Endothelial cell of umbilical vein (primary cell): ENCODE data around the gene MT2A. TPM values are rescaled to one million over a fixed set of nuclear protein-coding genes. Genes with fewer than 3 reads are reported as not detected.

Experiments
- BruUV-seq: library from RNA; stranded (reverse); fragments of 400-500 nt; replicated peaks from 2 replicates; lab custom pipeline; 2021; lab: Mats Ljungman, UMichigan
- CTCF ChIA-PET: fragments of 300-600, 350-600 bp; sonication (Branson Sonifier 250); formaldehyde crosslinking; loops from one replicate; lab custom pipeline; 2021; ENCODE audit warnings: antibody characterized with exemption, inconsistent platforms; lab: Charles Lee
- POLR2A ChIA-PET: fragments of 300-600, 350-600 bp; sonication (Branson Sonifier 250); formaldehyde crosslinking; loops from one replicate; lab custom pipeline; 2021; ENCODE audit warnings: antibody characterized with exemption, inconsistent platforms; lab: Charles Lee
- DNase-seq: peaks from one replicate; pipeline ENCODE4 v3.0.0-alpha.2; 2011; ENCODE audit warnings: low read depth, low spot score
- FAIRE-seq: peaks from 2 replicates; lab custom pipeline; 2011; peaks lifted over from hg19 to GRCh38; lab: Jason Lieb, UNC
- H2AFZ ChIP-seq: 2 replicates; pipeline ENCODE4 v1.6.0; 2012; ENCODE audit warnings: low read depth, low read length, control low read depth, inconsistent platforms
- H3K27ac ChIP-seq: 2 replicates; pipeline ENCODE4 v1.5.1; 2011; ENCODE audit warnings: low read depth, mild to moderate bottlenecking, control low read depth, low read length, moderate library complexity; ENCODE audit not compliant: insufficient read depth
- H3K27me3 ChIP-seq, 2 experiments: 2 replicates each; pipeline versions ENCODE4 v1.6.0 to v1.6.1; 2011; ENCODE audit warnings: low read length in 2 of 2, mixed read lengths in 1 of 2; ENCODE audit not compliant: control insufficient read depth in 2 of 2, insufficient read depth in 2 of 2
- H3K36me3 ChIP-seq, 2 experiments: 2 replicates in 1 of 2; 3 replicates in 1 of 2; pipeline ENCODE4 v1.5.1; 2011; ENCODE audit warnings: low read length in 2 of 2, mild to moderate bottlenecking in 1 of 2, moderate library complexity in 1 of 2; ENCODE audit not compliant: control insufficient read depth in 2 of 2, insufficient read depth in 2 of 2; ENCODE audit errors: extremely low read depth in 1 of 2
- H3K4me1 ChIP-seq: 3 replicates; pipeline ENCODE4 v1.5.1; 2011; ENCODE audit warnings: mild to moderate bottlenecking, low read length; ENCODE audit not compliant: control insufficient read depth, insufficient read depth; ENCODE audit errors: extremely low read depth
- H3K4me2 ChIP-seq: 2 replicates; pipeline ENCODE4 v1.6.1; 2011; ENCODE audit warnings: low read length, control low read depth, mixed read lengths; ENCODE audit not compliant: insufficient read depth
- H3K4me3 ChIP-seq, 3 experiments: fragments of 200-600 bp in 1 of 3; sonication (generic), shearing (Covaris generic) in 1 of 3; replicated peaks in 1 of 3; 2 replicates each; pipeline ENCODE4 v1.5.1; 2011 to 2016; ENCODE audit warnings: control low read depth in 3 of 3, low read length in 3 of 3, mild to moderate bottlenecking in 2 of 3, inconsistent platforms in 1 of 3, low read depth in 1 of 3, moderate library complexity in 1 of 3; ENCODE audit not compliant: insufficient read depth in 1 of 3
- H3K79me2 ChIP-seq: 2 replicates; pipeline ENCODE4 v1.6.0; 2012; ENCODE audit warnings: low read length, inconsistent platforms; ENCODE audit not compliant: control insufficient read depth, insufficient read depth
- H3K9ac ChIP-seq: replicated peaks from 2 replicates; pipeline ENCODE3; 2011; ENCODE audit warnings: low read length, control low read depth; ENCODE audit not compliant: insufficient read depth; ENCODE audit errors: extremely low read depth
- H3K9me1 ChIP-seq: replicated peaks from 3 replicates; pipeline ENCODE4 v1.6.0; 2011; ENCODE audit warnings: mild to moderate bottlenecking, low read length; ENCODE audit not compliant: control insufficient read depth, insufficient read depth; ENCODE audit errors: extremely low read depth
- H3K9me3 ChIP-seq: replicated peaks from 2 replicates; pipeline ENCODE4 v1.5.1; 2012; ENCODE audit warnings: low read length, inconsistent platforms; ENCODE audit not compliant: control insufficient read depth, insufficient read depth
- H4K20me1 ChIP-seq: replicated peaks from 2 replicates; pipeline ENCODE3; 2011; ENCODE audit warnings: mild to moderate bottlenecking, low read length; ENCODE audit not compliant: control insufficient read depth, insufficient read depth; ENCODE audit errors: extremely low read depth
- CTCF ChIP-seq, 2 donors: IDR thresholded peaks; 1 replicate in 1 of 2; 2 replicates in 1 of 2; pipeline ENCODE4 v1.5.1; 2011; ENCODE audit warnings: low read length in 2 of 2, mild to moderate bottlenecking in 2 of 2, moderate library complexity in 2 of 2, control low read depth in 1 of 2, inconsistent platforms in 1 of 2, low read depth in 1 of 2; ENCODE audit not compliant: insufficient read depth in 1 of 2; ENCODE audit errors: extremely low read depth in 1 of 2
- EZH2 ChIP-seq: IDR thresholded peaks from 2 replicates; pipeline ENCODE4 v1.6.1; 2012; ENCODE audit warnings: borderline replicate concordance, low read depth, mild to moderate bottlenecking, moderate library complexity, low read length, inconsistent platforms; ENCODE audit not compliant: severe bottlenecking
- FOS ChIP-seq: IDR thresholded peaks from 2 replicates; pipeline ENCODE4 v1.6.1; 2011; ENCODE audit warnings: mild to moderate bottlenecking, low read length, moderate library complexity, borderline replicate concordance; ENCODE audit not compliant: insufficient read depth
- GATA2 ChIP-seq: IDR thresholded peaks from 2 replicates; pipeline ENCODE4 v1.7.0; 2011; ENCODE audit warnings: low read depth, mild to moderate bottlenecking, moderate library complexity, mixed read lengths, low read length; ENCODE audit not compliant: insufficient read length, insufficient read depth
- JUN ChIP-seq: IDR thresholded peaks from 2 replicates; pipeline ENCODE4 v1.6.1; 2011; ENCODE audit warnings: borderline replicate concordance, low read depth; ENCODE audit not compliant: insufficient read length, insufficient read depth
- MAX ChIP-seq: IDR thresholded peaks from 2 replicates; pipeline ENCODE4 v1.6.1; 2011; ENCODE audit not compliant: insufficient read depth, insufficient read length
- MYC ChIP-seq: IDR thresholded peaks from one replicate; pipeline ENCODE4 v1.6.1; 2011; ENCODE audit warnings: mild to moderate bottlenecking, low read depth, low read length
- POLR2A ChIP-seq: IDR thresholded peaks from 2 replicates; pipeline ENCODE4 v1.6.1; 2012; ENCODE audit warnings: low read depth, mild to moderate bottlenecking, control low read depth, low read length
- POLR2AphosphoS5 ChIP-seq: IDR thresholded peaks from 2 replicates; pipeline ENCODE4 v1.6.1; 2012; ENCODE audit warnings: low read depth, mild to moderate bottlenecking, control low read depth, low read length, moderate library complexity; ENCODE audit not compliant: insufficient read depth
- dilution Hi-C: fragments of 300-500 bp; cut with MboI; formaldehyde crosslinking; loops from one replicate; pipeline ENCODE4 v1.15.0; 2019; ENCODE audit warnings: low sequenced_read_pairs; ENCODE audit not compliant: extremely low pct_ligation_motif_present
- intact Hi-C: fragments of 100-400 bp; cut with micrococcal nuclease; formaldehyde crosslinking; loops from one replicate; pipeline ENCODE4 v1.10.0; 2022
- polyA plus RNA-seq, 4 experiments: library from polyadenylated mRNA; depleted of rRNA in 3 of 4; stranded (reverse) in 3 of 4; unstranded in 1 of 4; fragments of >200 nt; gene quantifications; 2 replicates each; pipeline versions ENCODE4 v1.2.1 to v1.2.3, GENCODE V29; 2011 to 2012; ENCODE audit warnings: missing spikeins in 1 of 4
- total RNA-seq: library from RNA; stranded (reverse); gene quantifications from 2 replicates; pipeline ENCODE4 v1.2.3, GENCODE V29; 2021

The MT2A gene
- total and polyA plus RNA-seq, 2 donors (not counting 3 experiments of a cell fraction or from before 2014, with no cell fraction given), result 276 to 1,337 TPM

GRCh38 chr16:56583351-56584168, 24.8 kb upstream of the MT2A start:
- TF ChIP-seq GATA2, result no peak
- no peak for TF ChIP-seq CTCF (IDR thresholded peaks at IDR 0.05; ENCODE audit: extremely low read depth in 1 of 2, insufficient read depth in 1 of 2, low read depth in 1 of 2, low read length in 2 of 2)
- no peak for TF ChIP-seq EZH2
- TF ChIP-seq POLR2A, result no peak
- TF ChIP-seq MYC, result no peak
- no peak for TF ChIP-seq JUN
- TF ChIP-seq POLR2AphosphoS5, result no peak
- no peak for TF ChIP-seq FOS
- no peak for TF ChIP-seq MAX
- no peak for FAIRE-seq
- dilution Hi-C loops (no loop called here), intact Hi-C loops (no loop called here)
- Histone ChIP-seq H2AFZ (no peak overlapping the region), H3K9me1 (no peaks in the 10 kb centered on the region), H3K4me2 (no peak overlapping the region), H3K27ac (no peak overlapping the region), H3K9ac (no peak overlapping the region), H3K36me3 (no peaks in the 10 kb centered on the region), H3K79me2 (no peaks in the 10 kb centered on the region), H3K4me3 (no peak overlapping the region), H3K27me3 (peaks cover 5 to 17% of the 10 kb centered on the region in 2 experiments), H4K20me1 (no peaks in the 10 kb centered on the region), H3K9me3 (no peaks in the 10 kb centered on the region), H3K4me1 (no peaks in the 10 kb centered on the region)
- BruUV-seq, result no TSS peak
- ChIA-PET POLR2A (no interaction called here), CTCF (interaction anchor here (0.6 to 2.4 kb wide), 4 partner anchors 17 to 778 kb away, joined by 3 to 14 read pairs (median 7); no protein-coding TSS in a partner anchor)
- DNase-seq, result no peak
